Measurements from ENCODE around the gene CNOT3.
"Not testable (repeated sequence)": the region's sequence is repeated elsewhere in the genome, so short reads cannot be mapped to it uniquely, and the experiment has no call there.

Gene CNOT3

DNA sequence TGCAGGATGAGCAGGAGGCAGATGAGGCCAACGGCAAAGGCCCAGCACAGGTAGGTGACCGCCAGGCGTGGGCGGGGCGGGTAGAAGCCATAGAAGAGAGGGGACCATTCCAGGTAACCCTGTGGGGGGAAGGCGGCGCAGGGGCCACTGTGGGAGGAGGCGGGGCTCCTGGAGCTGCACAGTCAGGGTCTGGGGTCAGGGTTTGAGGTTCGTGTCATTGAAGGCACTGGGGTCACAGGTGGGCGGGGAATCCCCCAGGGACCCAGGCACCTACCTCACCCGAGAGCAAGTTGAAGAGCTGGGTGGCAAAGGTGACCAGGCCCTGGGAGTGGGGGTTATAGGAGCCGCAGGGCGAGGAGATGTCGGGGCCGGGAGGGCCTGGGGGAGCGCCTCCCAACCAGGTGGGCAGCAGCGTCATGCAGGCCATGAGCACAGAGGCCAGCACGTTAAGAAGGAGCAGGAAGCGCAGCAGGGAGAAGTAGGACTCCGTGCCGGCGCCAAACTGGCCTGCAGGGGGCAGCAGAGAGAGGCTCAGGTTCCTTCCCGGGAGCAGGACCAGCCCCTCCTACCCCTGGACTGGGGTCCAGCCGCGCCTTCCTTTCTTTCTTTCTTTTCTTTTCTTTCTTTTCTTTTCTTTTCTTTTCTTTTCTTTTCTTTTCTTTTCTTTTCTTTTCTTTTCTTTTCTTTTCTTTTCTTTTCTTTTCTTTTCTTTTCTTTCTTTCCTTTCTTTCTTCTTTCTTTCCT, 30.8 kb downstream of the CNOT3 start:
- in situ Hi-C loops (cut with MboI; ENCODE audit: low sequenced_read_pairs): no loop called here

DNA sequence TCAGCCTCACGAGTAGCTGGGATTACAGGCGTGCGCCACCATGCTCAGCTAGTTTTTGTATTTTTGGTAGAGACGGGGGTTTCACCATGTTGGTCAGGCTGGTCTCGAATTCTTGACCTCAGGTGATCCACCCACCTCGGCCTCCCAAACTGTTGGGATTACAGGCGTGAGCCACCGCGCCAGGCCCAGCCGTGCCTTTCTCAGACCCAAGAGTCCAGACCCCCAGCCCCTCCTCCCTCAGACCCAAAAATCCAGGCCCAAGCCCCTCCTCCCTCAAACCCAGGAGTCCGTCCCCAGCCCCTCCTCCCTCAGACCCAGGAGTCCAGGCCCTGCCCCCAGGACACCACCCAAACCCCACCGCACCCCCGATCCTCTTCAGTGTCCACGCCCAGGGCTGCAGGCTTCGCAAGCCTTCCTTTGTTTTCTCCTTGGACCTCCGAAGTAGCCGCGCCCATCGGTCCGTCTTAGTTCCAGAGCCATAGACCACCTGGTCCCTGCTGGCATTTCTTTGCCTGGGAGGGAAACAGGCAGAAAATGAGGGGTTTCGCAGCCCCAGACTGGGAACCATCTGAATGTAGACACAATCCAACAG, 31.7 kb downstream of the CNOT3 start:
- in situ Hi-C loops (cut with MboI; ENCODE audit: low sequenced_read_pairs): no loop called here

DNA sequence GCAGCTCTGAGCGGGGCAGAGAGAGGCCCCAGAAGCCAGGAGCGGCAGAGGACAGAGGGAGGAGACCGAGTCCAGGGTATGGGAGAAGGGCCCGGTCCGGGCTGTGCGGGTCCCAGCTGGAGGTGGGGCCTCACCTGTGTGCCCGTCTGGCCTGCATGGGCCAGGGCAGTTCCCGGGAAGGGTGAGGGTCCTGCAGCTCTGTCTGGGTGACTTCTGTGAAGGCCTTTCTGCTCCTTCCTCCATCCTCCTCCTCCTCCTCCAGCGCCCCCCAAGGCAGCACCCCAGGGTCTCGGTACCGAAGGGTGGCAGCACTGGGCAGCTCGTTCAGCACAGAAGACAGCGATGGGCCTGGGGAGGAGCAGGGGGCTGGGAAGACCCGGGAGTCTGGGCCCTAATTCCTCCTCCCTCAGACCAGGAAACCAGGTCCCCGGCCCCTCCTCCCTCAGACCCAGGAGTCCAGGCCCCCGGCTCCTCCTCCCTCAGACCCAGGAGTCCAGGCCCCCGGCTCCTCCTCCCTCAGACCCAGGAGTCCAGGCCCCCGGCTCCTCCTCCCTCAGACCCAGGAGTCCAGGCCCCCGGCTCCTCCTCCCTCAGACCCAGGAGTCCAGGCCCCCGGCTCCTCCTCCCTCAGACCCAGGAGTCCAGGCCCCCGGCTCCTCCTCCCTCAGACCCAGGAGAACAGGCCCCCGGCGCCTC, 34.3 kb downstream of the CNOT3 start:
- in situ Hi-C loops (cut with MboI; ENCODE audit: low sequenced_read_pairs): not testable (repeated sequence)

DNA sequence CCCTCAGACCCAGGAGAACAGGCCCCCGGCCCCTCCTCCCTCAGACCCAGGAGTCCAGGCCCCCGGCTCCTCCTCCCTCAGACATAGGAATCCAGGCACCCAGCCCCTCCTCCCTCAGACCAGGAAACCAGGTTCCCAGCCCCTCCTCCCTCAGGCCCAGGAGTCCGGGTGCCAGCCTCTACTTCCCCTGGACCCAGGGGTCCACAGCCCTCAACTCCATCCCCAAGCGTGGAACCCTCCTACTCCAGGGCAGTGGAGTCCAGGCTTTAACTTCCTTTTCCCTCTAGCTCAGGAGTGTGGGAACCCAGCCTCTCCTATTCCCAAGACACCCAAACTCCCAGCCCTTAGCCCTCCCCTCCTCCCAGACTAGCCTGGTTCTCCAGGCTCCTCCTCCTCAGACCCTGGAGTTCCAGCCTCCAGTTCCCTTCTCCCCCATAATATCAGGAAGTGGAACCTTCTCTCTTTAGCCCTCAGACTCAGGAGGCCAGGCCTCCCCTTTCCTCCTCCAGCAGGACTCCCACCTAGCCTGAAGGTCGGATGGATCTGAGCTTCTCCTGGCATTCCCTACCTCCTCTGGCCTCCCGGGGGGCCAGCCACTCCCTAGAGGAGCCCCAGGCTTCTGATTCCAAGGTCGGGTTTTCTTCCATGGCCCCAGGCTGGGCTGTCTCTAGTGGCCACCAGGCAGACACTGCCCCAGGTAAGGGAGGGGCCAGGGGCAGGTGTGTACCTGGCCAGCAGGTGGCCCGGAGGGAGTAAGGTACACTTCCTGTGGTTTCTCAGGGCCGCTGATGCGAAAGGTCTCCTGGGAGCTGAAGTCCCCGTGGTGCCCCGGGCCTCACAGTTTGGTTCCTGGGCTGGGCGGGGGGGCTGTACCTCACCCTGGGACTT, 35.2 kb downstream of the CNOT3 start, which contains the start of gene TMC4:
Gene TMC4, minus strand, starts transcription at position 690 of the 888 bp plus-strand sequence. Its CDS starts 43 bp downstream, at position 647.
- in situ Hi-C loops (cut with MboI; ENCODE audit: low sequenced_read_pairs): no loop called here

DNA sequence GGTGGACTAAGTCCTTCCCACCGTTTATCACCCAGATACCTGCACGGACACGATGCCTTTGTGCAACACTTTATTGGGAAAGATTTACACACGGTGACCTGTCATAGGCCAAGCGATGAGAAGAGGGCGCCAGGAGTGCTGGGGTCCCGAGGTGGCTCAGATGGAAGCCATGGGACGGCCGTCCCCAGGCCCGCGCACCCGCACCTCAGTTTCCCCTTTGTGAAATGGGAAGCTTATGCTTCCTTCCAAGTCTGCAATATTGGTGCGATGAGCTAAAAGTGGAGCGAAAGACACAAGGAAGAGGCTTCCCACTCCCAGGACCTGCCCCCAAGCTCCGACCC, 35.8 kb downstream of the CNOT3 start:
- in situ Hi-C loops (cut with MboI; ENCODE audit: low sequenced_read_pairs): no loop called here

DNA sequence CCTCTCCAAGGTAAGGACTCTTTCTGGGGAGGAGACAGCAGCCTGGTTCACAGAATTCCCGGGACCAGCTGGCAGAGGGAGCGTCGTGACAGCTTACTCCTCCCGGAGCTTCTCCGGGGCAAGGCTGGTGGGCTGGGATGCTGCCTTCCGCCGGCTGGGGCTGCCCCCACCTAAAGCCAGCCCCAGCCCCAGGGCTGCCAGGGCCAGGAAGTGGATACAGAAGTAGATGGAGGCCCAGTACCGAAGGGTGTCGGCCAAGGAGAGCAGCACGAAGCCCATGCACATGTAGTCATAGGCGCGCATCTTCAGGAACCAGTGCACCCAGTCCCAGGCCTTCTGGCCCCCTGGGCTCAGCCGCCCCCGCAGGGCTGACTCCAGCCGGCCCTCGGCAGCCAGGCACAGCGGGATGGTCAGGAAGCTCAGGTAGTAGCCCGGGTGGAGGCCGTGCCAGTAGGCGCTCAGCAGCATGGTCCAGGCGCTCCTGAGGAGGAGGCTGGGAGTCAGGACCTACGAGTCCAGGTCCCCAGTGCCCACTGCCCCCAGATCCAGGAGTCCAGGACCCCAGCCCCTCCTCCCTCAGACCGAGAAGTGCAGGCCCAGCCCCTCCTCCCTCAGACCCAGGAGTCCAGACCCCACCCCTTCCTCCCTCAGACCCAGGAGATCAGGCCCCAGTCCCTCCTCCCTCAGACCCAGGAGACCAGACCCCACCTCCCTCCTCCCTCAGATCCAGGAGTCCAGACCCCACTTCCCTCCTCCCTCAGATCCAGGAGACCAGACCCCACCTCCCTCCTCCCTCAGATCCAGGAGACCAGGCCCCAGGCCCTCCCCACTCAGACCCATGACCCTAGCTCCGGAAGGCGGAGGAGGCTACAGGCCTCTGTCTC, 36.6 kb downstream of the CNOT3 start:
- in situ Hi-C loops (cut with MboI; ENCODE audit: low sequenced_read_pairs): no loop called here

DNA sequence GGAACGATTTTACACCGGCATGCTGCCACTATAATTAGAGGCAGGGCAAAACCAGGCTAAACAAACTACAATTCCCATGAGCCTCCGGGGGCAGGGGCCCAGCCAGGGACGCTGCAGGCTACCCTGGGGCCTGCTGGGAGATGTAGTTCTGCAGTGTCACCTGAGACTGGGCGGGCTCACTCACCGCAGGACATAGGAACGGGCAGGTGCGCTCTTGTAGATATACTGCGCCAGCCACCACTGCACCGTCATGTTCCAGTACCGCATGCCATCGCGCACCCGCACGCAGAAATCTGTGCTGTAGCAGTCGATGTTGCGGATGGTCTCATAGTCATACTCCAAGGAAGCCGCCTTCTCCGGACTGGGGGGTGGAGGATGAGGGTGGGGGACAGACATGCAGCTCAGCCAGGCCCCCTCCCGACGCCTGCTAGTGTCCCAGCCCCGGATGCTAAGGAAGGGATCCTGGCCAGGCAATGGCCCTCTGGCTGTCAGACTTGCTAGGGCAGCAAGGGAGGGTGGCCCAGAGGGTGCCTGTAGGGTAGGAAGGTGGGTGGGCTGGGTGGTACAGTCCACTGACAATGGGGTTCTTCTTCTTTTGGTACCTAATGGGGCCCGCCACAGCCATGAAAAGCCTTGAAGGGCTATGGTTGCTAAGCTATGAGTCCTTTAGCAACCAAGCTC, 41.2 kb downstream of the CNOT3 start:
- in situ Hi-C loops (cut with MboI; ENCODE audit: low sequenced_read_pairs): no loop called here

DNA sequence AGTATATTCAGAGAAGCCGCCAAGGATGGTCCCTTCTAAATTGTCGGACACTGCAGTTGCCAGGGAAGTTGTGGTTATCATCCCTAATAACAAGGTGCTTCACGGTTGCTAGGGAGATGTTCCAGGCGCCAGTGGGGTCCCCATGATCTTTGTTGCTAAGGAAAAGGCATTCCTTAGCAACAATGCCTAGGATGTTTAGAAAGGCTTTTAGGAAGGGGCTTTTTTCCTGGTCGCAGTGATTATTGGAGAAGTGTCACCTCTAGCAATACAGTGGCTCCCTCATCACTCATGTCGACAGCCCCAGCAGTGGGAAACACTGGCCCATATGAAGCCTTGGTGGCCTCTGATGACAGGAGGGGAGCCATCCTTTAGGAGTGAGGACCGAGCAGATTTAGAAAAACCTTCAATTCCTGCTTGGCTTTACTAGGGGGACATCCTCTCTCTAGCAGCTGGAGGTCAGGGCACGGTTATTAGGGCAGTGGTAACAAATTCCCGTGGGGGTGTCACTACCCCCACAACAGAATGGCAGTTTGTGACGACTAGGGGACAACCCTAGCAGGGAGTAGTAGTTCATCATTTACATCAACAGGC, 41.8 kb downstream of the CNOT3 start:
- in situ Hi-C loops (cut with MboI; ENCODE audit: low sequenced_read_pairs): no loop called here

DNA sequence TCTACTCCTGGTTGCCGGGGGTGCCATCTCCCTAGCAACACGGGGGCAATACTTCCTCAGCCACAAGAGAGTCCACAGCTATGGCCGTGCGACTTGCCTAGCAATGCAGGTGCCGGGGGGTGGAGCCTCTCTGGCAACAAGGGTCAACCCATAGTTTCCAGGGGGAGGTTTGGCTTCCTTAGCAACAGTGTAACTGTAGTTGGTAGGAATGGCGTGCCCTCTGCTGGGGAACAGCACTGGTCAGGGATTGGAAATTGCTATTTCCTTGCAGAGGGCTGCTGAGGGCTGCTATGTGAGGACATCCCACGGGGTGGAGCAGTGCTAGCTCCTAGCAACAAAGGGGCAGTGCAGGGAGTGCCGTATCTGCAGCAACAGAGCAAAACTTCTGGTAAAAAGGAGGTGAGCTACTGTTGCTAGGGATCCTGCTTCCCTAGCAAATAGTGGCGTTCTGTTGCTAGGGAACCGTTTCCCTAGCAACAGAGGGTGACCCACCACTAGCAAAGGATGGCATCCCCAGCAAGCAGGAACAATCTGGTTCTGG, 42.4 kb downstream of the CNOT3 start:
- in situ Hi-C loops (cut with MboI; ENCODE audit: low sequenced_read_pairs): no loop called here

DNA sequence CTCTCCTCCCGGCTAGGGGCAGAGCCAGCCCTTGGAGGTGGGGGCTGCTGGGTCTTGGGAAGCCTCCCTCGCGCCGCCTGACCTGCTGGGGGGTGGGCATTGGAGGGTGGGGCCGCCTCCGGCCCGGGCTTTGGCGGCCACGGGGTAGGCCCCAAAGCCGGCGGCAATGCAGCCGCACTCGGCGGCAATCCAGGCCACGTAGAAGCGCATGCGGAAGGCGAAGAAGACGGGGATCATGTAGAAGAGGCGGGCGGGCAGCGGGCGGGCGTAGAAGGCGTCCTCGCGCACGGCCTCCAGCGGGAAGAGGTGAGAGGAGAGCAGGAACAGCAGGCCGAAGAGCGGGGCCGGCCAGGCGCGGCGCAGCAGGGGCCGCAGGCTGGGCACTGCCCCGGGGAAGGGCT, 43.1 kb downstream of the CNOT3 start:
- in situ Hi-C loops (cut with MboI; ENCODE audit: low sequenced_read_pairs): no loop called here

DNA sequence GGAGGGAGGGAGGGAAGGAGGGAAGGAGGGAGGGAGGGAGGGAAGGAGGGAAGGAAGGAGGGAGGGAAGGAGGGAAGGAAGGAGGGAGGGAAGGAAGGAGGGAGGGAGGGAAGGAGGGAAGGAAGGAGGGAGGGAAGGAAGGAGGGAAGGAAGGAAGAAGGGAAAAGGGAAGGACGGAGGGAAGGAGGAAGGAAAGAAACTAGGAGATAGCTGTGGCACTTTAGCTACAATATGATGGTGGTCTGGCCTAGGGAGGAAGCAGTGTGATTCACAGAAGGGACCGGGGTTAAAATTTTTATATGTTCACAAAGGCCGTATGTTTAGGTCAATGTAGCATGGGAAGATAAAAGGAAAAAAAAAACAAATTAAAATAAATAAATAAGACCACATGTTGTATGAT, 44.3 kb downstream of the CNOT3 start:
- in situ Hi-C loops (cut with MboI; ENCODE audit: low sequenced_read_pairs): not testable (repeated sequence)

DNA sequence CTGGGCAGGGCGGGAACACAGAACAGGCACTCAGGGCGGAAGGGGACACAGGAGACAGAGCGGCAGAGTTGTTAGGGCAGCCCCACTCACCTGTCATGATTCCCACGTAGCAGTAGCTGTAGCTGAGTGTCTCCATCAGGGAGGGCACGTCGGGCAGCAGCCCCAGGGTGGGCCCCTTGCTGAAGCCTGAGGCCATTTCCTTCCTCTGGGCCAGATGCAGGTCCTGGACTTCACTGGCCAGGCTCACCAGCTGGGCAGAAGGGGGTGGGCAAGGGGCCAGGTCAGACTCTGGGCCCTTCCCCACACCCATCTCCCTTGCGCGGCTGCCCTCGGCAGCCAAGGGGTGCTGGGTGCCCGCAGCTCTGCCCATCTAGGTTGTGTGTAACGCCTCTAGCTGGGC, 45.9 kb downstream of the CNOT3 start:
- in situ Hi-C loops (cut with MboI; ENCODE audit: low sequenced_read_pairs): no loop called here

DNA sequence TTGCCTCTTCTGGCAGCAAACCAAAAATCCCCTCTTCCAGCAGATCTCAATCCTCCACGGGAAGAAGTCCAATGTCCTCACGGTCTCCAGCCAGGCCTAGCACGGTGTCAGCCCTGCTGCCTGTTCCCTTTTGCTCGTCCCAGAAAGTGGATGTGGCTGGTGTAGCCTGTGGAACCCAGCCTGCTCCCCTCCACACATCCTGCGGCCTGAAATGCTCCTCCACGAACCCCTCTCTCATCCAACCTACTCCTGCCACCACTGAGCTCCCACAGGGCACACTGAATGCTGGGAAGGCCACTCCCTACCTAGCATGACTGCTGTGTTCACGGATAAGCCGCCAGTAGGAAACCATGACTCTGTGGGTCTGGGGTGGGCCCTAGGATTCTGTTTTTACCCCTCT, 48.8 kb downstream of the CNOT3 start:
- in situ Hi-C loops (cut with MboI; ENCODE audit: low sequenced_read_pairs): no loop called here

DNA sequence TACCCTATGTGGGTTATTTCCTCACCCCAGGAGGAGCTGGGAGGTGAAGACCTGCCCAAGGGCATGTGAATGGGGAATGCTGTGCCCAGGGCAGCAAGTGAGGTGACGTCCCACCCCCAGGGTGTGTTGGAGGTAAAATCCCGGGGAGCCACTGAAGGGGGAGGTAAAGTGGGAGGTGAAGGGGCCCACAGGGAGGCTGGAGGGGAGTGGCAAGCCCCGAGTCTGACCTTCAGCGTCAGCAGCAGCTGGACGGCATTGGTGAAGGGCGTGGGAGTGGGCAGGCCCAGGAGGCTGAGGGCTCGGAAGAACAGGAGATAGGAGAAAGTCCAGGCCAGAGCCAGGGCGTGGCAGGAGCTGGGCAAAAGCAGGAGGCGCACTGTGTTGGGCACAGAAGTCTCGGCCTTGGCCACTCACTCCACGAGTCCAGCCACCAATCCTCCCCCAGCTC, 49.4 kb downstream of the CNOT3 start:
- in situ Hi-C loops (cut with MboI; ENCODE audit: low sequenced_read_pairs): no loop called here

DNA sequence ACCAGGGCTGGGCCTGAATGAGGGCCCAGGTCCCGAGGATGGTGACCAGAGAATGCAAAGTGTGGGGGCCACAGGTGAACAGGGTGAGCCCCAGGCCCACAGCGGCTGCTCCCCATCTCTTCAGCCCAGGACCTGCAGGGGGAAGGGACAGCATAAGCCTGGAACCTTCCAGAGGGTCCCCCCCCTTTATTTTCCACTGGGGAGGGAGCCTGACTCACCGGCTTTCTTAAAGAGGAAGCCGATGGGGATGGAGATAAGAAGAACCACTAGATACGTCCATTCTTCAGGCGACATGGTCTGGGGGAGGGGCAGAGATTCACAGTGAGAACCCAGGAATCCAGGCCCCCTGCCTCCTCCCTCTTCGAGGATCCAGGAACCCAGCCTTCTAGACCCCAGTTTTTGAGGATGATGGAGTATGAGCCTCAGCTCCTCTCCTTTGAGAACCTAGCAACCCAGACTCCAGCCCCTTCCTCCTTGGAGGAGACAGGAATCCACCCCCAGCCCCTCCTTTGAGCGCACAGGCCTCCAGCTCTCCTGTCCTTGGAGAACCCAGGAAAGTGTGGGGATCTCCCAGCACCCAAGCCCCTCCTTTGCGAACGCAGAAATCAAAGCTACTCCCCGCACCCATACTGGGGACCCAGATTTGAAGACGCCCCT, 50.8 kb downstream of the CNOT3 start:
- in situ Hi-C loops (cut with MboI; ENCODE audit: low sequenced_read_pairs): no loop called here

DNA sequence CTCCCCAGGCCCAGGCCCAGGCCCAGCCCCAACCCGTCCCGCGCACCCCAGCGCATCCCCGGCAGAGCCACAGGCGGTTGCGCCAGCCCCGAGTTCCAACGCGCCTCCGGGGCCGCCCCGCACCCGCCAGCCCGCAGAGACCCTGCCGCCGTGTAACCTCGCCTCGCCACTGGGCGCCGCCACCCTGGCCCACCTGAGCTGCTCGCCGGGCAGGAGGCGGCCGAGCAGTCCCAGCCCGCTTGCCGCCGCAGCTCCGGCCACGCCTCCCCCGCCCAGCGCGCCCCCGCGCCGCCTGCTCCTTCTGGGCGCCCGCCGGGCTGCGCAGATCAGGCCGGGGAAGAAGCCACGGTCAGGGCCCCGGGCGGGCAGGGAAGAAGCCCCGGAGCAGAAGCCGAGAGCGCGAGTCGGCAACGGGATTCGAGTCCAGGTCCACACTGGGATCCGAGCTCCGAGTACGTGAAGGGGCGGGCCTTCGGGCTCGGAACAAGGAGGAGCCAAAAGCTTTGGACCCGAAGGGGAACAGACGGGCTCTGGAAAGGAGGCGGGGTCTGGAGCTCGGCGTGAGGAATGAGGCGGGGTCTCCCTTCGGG, 51.7 kb downstream of the CNOT3 start, which contains the start of gene MBOAT7:
Gene MBOAT7, minus strand, starts transcription at position 436 of the 590 bp plus-strand sequence. CDS start 1,072 bp downstream, outside the sequence.
- in situ Hi-C loops (cut with MboI; ENCODE audit: low sequenced_read_pairs): no loop called here

DNA sequence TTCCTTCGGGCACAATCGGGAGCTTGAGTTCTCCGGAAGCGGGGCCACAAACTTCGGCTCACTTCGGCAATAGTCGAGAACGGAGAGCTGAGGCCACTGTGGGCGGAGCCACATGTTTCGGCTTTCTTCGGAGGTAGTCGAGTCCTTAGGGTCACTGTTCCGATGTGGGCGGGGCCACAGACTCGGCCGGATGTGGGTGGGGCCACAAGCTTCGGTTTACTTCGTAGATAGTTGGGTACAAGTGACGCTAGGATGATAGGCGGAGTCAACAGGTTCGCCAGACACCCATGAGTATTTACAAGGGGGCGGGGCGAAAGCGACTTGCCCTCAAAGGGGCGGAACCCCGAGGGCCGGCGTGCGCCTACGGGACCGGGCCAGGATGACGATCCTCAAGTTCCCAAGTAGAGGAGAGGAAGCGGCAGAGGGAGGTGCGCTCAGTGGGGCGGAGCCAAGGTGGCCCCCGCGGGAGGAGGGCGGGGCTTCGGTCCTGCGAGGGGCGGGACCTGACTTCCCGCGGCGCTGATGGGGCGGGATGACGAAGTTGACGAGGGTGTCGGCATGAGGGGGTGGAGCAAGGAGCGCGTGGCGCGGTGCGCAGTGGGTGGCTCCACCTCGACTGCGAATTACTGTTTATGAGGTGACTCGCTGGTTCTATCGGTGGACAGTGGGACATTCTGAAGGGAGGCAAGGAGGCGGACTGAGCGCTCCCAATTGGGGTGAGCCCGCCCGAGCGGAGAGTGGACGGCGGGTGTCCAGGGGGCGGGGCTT, 52.4 kb downstream of the CNOT3 start:
- in situ Hi-C loops (cut with MboI; ENCODE audit: low sequenced_read_pairs): no loop called here
